SK-N-SH (cell line): ENCODE measurements around the gene HERC3. TPM values are rescaled to one million over a fixed set of nuclear protein-coding genes. Genes with fewer than 3 reads are reported as not detected.

Experiments used
- CTCF ChIA-PET: fragments of 300-600, 350-600 bp; formaldehyde crosslinking; extraction: SDS; loops from one replicate; lab custom pipeline; 2021; lab: Yijun Ruan, JAX
- POLR2A ChIA-PET: fragments of 350-600 bp; sonication (Branson Sonifier 250); formaldehyde crosslinking; extraction: SDS; loops from one replicate; lab custom pipeline; 2020; ENCODE audit warnings: antibody characterized with exemption, inconsistent platforms; lab: Yijun Ruan, JAX
- DNase-seq: peaks from one replicate; pipeline ENCODE4 v3.0.0; 2012
- H2AFZ ChIP-seq: fragments of 200-600 bp; sonication (generic); 2 replicates; pipeline ENCODE4 v1.8.1; 2016; ENCODE audit warnings: antibody characterized with exemption, mild to moderate bottlenecking, low read depth
- H3F3A ChIP-seq: fragments of 200-600 bp; sonication (generic); replicated peaks from 2 replicates; pipeline ENCODE3; 2016; ENCODE audit warnings: antibody characterized with exemption, mild to moderate bottlenecking; ENCODE audit not compliant: insufficient read depth
- H3K27ac ChIP-seq, 2 experiments: fragments of 200-500 bp in 1 of 2; fragments of 200-600 bp in 1 of 2; sonication (Bioruptor generic) in 1 of 2; sonication (generic), shearing (Covaris generic) in 1 of 2; 2 replicates each; pipeline versions ENCODE4 v1.5.1 to v1.6.1; 2014 to 2016; ENCODE audit warnings: low read depth in 2 of 2, inconsistent platforms in 1 of 2, low read length in 1 of 2, mild to moderate bottlenecking in 1 of 2, mixed read lengths in 1 of 2
- H3K27me3 ChIP-seq: fragments of 200-600 bp; sonication (generic), shearing (Covaris generic); 2 replicates; pipeline ENCODE4 v1.6.1; 2016; ENCODE audit warnings: mixed run types; ENCODE audit not compliant: insufficient read depth
- H3K36me3 ChIP-seq, 2 experiments: fragments of 200-500 bp in 1 of 2; fragments of 200-600 bp in 1 of 2; sonication (Bioruptor generic) in 1 of 2; sonication (generic) in 1 of 2; replicated peaks in 1 of 2; 2 replicates each; pipeline versions ENCODE3 to v1.5.1; 2014 to 2016; ENCODE audit warnings: low read length in 1 of 2, mild to moderate bottlenecking in 1 of 2; ENCODE audit not compliant: insufficient read depth in 2 of 2, control insufficient read depth in 1 of 2
- H3K4me1 ChIP-seq, 2 experiments: fragments of 200-500 bp in 1 of 2; fragments of 200-600 bp in 1 of 2; sonication (Bioruptor generic) in 1 of 2; sonication (generic), shearing (Covaris generic) in 1 of 2; 2 replicates each; pipeline versions ENCODE4 v1.5.1 to v1.6.1; 2014 to 2016; ENCODE audit warnings: low read depth in 1 of 2, low read length in 1 of 2, mixed run types in 1 of 2; ENCODE audit not compliant: insufficient read depth in 2 of 2, control insufficient read depth in 1 of 2
- H3K4me2 ChIP-seq: fragments of 200-600 bp; sonication (generic), shearing (Covaris generic); 2 replicates; pipeline ENCODE4 v1.6.1; 2017; ENCODE audit warnings: mixed run types
- H3K4me3 ChIP-seq, 2 experiments: fragments of 200-500 bp in 1 of 2; fragments of 200-600 bp in 1 of 2; sonication (Bioruptor generic) in 1 of 2; sonication (generic), shearing (Covaris generic) in 1 of 2; 2 replicates each; pipeline versions ENCODE4 v1.5.1 to v1.8.1; 2014 to 2016; ENCODE audit warnings: low read depth in 2 of 2, inconsistent platforms in 1 of 2, low read length in 1 of 2, mild to moderate bottlenecking in 1 of 2, mixed read lengths in 1 of 2, moderate library complexity in 1 of 2
- H3K79me2 ChIP-seq: fragments of 200-600 bp; sonication (generic); 2 replicates; pipeline ENCODE4 v1.8.1; 2017; ENCODE audit warnings: mild to moderate bottlenecking; ENCODE audit not compliant: insufficient read depth
- H3K9ac ChIP-seq: fragments of 200-600 bp; sonication (generic); 2 replicates; pipeline ENCODE4 v1.6.1; 2017; ENCODE audit warnings: mixed run types
- H3K9me2 ChIP-seq: fragments of 200-600 bp; sonication (generic); 2 replicates; pipeline ENCODE4 v1.6.1; 2017; ENCODE audit warnings: mixed run types
- H3K9me3 ChIP-seq: fragments of 200-600 bp; sonication (generic); 2 replicates; pipeline ENCODE4 v1.6.1; 2017; ENCODE audit warnings: mixed run types, mild to moderate bottlenecking, moderate library complexity
- H4K20me1 ChIP-seq: fragments of 200-600 bp; sonication (generic); 2 replicates; pipeline ENCODE4 v1.6.1; 2017; ENCODE audit warnings: mild to moderate bottlenecking, mixed run types; ENCODE audit not compliant: insufficient read depth
- EZH2phosphoT487 ChIP-seq: fragments of 200-600 bp; sonication (generic); IDR thresholded peaks from 2 replicates; pipeline ENCODE4 v1.6.1; 2017; ENCODE audit warnings: low read depth, mixed run types, mild to moderate bottlenecking, antibody characterized with exemption, moderate library complexity, borderline replicate concordance
- FOXM1 ChIP-seq: IDR thresholded peaks from 2 replicates; pipeline ENCODE4 v1.4.0; 2012; ENCODE audit warnings: low read depth, mild to moderate bottlenecking
- GABPA ChIP-seq: IDR thresholded peaks from 2 replicates; pipeline ENCODE4 v1.4.0; 2012; ENCODE audit warnings: low read depth, mild to moderate bottlenecking
- GATA2 ChIP-seq: sonication (generic); formaldehyde crosslinking; IDR thresholded peaks from 2 replicates; pipeline ENCODE4 v1.5.0; 2020; ENCODE audit warnings: mild to moderate bottlenecking, missing genetic modification reagents
- MXI1 ChIP-seq: IDR thresholded peaks from 2 replicates; pipeline ENCODE4 v1.6.1; 2012; ENCODE audit warnings: mild to moderate bottlenecking, low read depth, low read length, improper control_type of control experiment
- NRF1 ChIP-seq: IDR thresholded peaks from 2 replicates; pipeline ENCODE4 v1.6.1; 2012; ENCODE audit warnings: low read depth, mild to moderate bottlenecking, low read length
- RAD21 ChIP-seq: IDR thresholded peaks from 2 replicates; pipeline ENCODE4 v1.6.1; 2012; ENCODE audit warnings: mild to moderate bottlenecking, low read length
- RFX5 ChIP-seq: IDR thresholded peaks from 2 replicates; pipeline ENCODE4 v1.6.1; 2012; ENCODE audit warnings: mild to moderate bottlenecking, improper control_type of control experiment, low read length
- SIN3A ChIP-seq: IDR thresholded peaks from 2 replicates; pipeline ENCODE4 v1.6.1; 2012; ENCODE audit warnings: low read depth, mild to moderate bottlenecking, low read length, moderate library complexity, borderline replicate concordance
- YY1 ChIP-seq: IDR thresholded peaks from 2 replicates; pipeline ENCODE4 v1.4.0; 2012; ENCODE audit warnings: low read depth, mild to moderate bottlenecking
- WGBS: methylation state at CpG from one replicate; pipeline ENCODE4 v1.1.6; 2017; ENCODE audit warnings: low lambda C conversion rate; 5-methylcytosine and 5-hydroxymethylcytosine counted together
- polyA plus RNA-seq, 3 experiments: library from polyadenylated mRNA; depleted of rRNA; stranded (reverse); fragments of >200 nt; gene quantifications; 2 replicates each; pipeline ENCODE4 v1.2.3, GENCODE V29; 2012
- TF ChIP-seq, protein P1 (sequence below): IDR thresholded peaks from 2 replicates; pipeline ENCODE4; 2012
- TF ChIP-seq, protein P2 (sequence below): IDR thresholded peaks from 2 replicates; pipeline ENCODE4 v1.4.0; 2012; ENCODE audit warnings: low read depth
- TF ChIP-seq, protein P3 (sequence below): IDR thresholded peaks from 2 replicates; pipeline ENCODE4 v1.6.1; 2012; ENCODE audit warnings: mild to moderate bottlenecking, low read depth, low read length, moderate library complexity
- TF ChIP-seq, protein P4 (sequence below): fragments of 150-350 bp; IDR thresholded peaks from 2 replicates; pipeline ENCODE4 v1.6.1; 2017; ENCODE audit warnings: antibody characterized with exemption, low read length, low read depth, borderline replicate concordance

HERC3 gene
- polyA plus RNA-seq, 1 of the 3 experiments (the other 2 are of a cell fraction) = 4.6 TPM

DNA sequence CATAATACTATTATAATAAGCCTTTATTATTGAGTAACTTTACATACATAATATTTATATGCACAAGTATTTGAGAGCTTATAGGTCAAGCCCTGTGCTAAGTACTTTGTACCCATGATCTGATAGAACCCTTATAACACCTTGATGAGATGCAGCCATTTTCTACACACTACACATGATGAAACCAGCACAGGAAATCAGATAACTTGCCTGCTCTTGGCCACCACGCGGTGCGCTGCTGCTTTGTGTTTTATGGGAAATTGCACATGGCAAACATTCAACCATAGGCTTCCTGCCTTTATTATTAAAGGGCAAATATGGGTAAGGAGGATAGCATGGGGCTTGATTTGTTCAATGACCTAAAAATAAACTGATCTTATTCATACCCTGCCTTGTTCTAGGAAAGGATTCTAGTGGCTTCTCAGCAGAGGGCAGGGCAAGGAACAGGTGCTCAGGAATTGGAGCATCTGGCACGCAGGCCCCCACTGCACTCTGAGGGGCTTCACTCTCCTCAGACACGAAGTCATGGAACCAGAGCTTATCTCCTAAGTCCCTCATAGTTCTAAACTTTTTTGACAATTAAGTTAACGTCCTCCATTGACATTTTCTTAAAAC is 137.0 kb downstream of the HERC3 start:
- Histone ChIP-seq H3K27ac (no peak overlapping the region), H2AFZ (no peak overlapping the region), H3K9me2 (no peaks in the 10 kb centered on the region), H3K27me3 (no peaks in the 10 kb centered on the region), H3K9ac (no peak overlapping the region), H3K79me2 (no peaks in the 10 kb centered on the region), H3K4me3 (no peak overlapping the region), H3K4me2 (no peak overlapping the region), H3K36me3 (peaks cover 8 to 46% of the 10 kb centered on the region in 2 experiments), H3K4me1 (peaks cover 0 to 5% of the 10 kb centered on the region in 2 experiments; a peak in 1 of 4 replicates), H4K20me1 (no peaks in the 10 kb centered on the region), H3F3A (no peaks in the 10 kb centered on the region), H3K9me3 (no peaks in the 10 kb centered on the region)
- ChIA-PET CTCF (interaction anchor here (1.6 kb wide), 1 partner anchor 23 kb away, joined by 4 read pairs; no protein-coding TSS in a partner anchor), POLR2A (no interaction called here)
- TF ChIP-seq RAD21 = no peak
- no peak for TF ChIP-seq NRF1
- TF ChIP-seq GATA2 (CRISPR knock-in tag) = no peak
- no peak for TF ChIP-seq RFX5
- no peak for TF ChIP-seq GABPA
- TF ChIP-seq, protein P1, sequence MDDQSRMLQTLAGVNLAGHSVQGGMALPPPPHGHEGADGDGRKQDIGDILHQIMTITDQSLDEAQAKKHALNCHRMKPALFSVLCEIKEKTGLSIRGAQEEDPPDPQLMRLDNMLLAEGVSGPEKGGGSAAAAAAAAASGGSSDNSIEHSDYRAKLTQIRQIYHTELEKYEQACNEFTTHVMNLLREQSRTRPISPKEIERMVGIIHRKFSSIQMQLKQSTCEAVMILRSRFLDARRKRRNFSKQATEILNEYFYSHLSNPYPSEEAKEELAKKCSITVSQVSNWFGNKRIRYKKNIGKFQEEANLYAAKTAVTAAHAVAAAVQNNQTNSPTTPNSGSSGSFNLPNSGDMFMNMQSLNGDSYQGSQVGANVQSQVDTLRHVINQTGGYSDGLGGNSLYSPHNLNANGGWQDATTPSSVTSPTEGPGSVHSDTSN = no peak
- TF ChIP-seq, protein P2, sequence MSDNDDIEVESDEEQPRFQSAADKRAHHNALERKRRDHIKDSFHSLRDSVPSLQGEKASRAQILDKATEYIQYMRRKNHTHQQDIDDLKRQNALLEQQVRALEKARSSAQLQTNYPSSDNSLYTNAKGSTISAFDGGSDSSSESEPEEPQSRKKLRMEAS = no peak
- TF ChIP-seq FOXM1 = no peak
- TF ChIP-seq EZH2phosphoT487 = no peak
- TF ChIP-seq, protein P3, sequence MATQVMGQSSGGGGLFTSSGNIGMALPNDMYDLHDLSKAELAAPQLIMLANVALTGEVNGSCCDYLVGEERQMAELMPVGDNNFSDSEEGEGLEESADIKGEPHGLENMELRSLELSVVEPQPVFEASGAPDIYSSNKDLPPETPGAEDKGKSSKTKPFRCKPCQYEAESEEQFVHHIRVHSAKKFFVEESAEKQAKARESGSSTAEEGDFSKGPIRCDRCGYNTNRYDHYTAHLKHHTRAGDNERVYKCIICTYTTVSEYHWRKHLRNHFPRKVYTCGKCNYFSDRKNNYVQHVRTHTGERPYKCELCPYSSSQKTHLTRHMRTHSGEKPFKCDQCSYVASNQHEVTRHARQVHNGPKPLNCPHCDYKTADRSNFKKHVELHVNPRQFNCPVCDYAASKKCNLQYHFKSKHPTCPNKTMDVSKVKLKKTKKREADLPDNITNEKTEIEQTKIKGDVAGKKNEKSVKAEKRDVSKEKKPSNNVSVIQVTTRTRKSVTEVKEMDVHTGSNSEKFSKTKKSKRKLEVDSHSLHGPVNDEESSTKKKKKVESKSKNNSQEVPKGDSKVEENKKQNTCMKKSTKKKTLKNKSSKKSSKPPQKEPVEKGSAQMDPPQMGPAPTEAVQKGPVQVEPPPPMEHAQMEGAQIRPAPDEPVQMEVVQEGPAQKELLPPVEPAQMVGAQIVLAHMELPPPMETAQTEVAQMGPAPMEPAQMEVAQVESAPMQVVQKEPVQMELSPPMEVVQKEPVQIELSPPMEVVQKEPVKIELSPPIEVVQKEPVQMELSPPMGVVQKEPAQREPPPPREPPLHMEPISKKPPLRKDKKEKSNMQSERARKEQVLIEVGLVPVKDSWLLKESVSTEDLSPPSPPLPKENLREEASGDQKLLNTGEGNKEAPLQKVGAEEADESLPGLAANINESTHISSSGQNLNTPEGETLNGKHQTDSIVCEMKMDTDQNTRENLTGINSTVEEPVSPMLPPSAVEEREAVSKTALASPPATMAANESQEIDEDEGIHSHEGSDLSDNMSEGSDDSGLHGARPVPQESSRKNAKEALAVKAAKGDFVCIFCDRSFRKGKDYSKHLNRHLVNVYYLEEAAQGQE = no peak
- TF ChIP-seq SIN3A = no peak
- no peak for TF ChIP-seq MXI1
- TF ChIP-seq, protein P4, sequence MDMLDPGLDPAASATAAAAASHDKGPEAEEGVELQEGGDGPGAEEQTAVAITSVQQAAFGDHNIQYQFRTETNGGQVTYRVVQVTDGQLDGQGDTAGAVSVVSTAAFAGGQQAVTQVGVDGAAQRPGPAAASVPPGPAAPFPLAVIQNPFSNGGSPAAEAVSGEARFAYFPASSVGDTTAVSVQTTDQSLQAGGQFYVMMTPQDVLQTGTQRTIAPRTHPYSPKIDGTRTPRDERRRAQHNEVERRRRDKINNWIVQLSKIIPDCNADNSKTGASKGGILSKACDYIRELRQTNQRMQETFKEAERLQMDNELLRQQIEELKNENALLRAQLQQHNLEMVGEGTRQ = no peak
- no peak for TF ChIP-seq YY1
- DNase-seq = no peak
- 89% methylated on average over 6 of the region's 6 CpGs for WGBS
